ENCODE results near the gene TGFBR2. TPM values are rescaled to one million over a fixed set of nuclear protein-coding genes. Genes with fewer than 3 reads are reported as not detected.

The TGFBR2 gene
- total RNA-seq, 1 experiment from 2014 or later = 103 TPM

DNA sequence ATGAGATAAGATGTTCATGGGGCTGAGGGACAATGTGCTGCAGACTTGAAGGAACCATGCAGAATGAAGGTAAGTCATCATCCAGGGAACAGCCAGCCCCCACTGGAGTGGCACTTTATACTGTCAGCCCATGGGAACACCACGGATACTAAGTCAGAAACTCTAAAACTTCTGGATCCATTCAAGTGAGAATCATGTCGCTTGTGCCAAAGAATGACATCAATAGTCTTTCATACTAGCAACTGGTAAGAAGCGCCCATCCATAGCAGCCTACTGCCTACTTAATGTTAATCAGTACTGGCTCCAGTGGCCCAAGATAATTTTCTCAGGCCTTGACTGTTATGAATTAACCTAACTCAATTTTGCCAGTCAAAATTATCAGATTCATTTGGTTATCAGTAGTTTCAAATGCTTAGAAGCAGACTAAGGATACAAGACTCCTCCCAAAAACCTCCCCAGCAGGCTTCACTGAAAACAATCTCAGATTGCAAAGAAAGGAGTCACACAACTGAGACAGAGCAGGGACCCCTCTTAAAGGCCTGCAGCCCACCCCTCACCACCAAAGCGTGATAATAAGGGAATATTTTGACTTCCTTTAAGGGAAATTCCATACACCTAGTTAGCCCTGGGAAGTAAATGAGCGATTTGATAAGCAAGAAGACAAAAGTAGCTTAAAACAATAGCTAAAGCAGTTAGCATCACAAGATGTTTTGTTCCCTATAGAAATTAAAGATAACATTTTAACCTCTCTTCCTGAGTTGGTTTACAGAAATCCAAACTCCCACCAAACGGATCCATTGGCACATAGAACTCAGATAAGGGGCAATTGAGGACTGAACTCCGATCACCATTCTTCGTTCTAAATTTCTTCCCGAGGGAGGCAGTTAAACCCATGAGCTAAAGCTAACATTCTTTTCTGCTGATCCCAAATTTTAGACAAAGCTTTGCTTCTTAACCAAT, 98.8 kb downstream of the TGFBR2 start:
- TF ChIP-seq, protein P1, sequence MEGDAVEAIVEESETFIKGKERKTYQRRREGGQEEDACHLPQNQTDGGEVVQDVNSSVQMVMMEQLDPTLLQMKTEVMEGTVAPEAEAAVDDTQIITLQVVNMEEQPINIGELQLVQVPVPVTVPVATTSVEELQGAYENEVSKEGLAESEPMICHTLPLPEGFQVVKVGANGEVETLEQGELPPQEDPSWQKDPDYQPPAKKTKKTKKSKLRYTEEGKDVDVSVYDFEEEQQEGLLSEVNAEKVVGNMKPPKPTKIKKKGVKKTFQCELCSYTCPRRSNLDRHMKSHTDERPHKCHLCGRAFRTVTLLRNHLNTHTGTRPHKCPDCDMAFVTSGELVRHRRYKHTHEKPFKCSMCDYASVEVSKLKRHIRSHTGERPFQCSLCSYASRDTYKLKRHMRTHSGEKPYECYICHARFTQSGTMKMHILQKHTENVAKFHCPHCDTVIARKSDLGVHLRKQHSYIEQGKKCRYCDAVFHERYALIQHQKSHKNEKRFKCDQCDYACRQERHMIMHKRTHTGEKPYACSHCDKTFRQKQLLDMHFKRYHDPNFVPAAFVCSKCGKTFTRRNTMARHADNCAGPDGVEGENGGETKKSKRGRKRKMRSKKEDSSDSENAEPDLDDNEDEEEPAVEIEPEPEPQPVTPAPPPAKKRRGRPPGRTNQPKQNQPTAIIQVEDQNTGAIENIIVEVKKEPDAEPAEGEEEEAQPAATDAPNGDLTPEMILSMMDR (IDR thresholded peaks at IDR 0.05; ENCODE audit: unreplicated experiment) = no peak
- no peaks in the 10 kb centered on the region for H3K27me3 Mint-ChIP-seq (ENCODE audit: insufficient read depth, unreplicated experiment)
- peaks cover 23% of the 10 kb centered on the region for H3K36me3 Mint-ChIP-seq (ENCODE audit: insufficient read depth, unreplicated experiment)
- peaks cover 5% of the 10 kb centered on the region for H3K4me1 Mint-ChIP-seq (ENCODE audit: insufficient read depth, unreplicated experiment)
- ChIA-PET POLR2A (interaction anchor here (0.8 to 1.4 kb wide), 3 partner anchors 9 to 12 kb away, joined by 3 read pairs; no protein-coding TSS in a partner anchor), CTCF (interaction anchor here (1.0 to 1.4 kb wide), 4 partner anchors 11 to 592 kb away, joined by 3 read pairs; no protein-coding TSS in a partner anchor)
- intact Hi-C loops (cut with micrococcal nuclease) = no loop called here
- peaks cover 6% of the 10 kb centered on the region for H3K9me3 Mint-ChIP-seq (ENCODE audit: unreplicated experiment)
- H3K27ac Mint-ChIP-seq (ENCODE audit: low read depth, unreplicated experiment) = no peak overlapping the region
- BruUV-seq (replicated peaks) = no TSS peak
- no peak for DNase-seq (ENCODE audit: unreplicated experiment)
- no peak overlapping the region for H3K4me3 Mint-ChIP-seq (ENCODE audit: unreplicated experiment)

DNA sequence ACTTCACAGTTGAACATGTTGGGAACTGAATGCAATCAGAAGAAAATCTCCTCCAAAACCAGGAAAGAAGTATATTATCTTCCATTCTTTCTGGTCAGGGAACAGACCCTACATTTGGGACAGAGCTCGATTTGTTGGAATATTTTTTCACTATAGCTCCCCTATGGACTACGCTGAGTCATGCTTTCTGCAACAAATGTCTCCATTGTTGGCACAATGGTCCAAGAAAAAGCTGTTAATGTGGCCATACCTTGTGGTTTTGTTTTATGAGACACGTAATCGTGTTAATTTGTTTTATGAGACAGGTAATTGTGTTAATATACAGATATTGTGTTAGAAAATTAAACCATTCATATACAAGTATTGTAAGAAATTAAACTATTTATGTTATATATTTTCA, 101.4 kb downstream of the TGFBR2 start:
- peaks cover 5% of the 10 kb centered on the region for H3K4me1 Mint-ChIP-seq (ENCODE audit: insufficient read depth, unreplicated experiment)
- TF ChIP-seq, protein P1 (IDR thresholded peaks at IDR 0.05; ENCODE audit: unreplicated experiment) = no peak

DNA sequence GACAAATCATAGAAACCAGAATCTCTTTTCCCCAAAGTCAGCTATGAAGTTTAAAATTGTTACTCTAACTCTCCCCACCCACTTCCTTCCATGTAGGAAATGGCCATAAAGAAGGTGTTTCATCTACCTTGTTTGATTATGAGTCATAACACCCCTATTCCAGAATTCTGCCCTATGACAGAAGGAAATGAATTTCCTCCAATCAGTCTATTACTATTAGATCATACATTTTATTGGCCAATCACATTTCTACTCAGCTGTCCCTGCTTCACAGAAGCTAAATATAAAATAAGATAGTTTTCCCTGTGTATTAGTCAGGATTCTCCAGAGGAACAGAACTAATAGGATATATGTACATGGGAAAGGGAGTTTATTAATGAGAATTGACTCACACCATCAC, 102.1 kb downstream of the TGFBR2 start:
- CTCF ChIA-PET = interaction anchor here (0.6 kb wide), 1 partner anchor 15 kb away, joined by 4 read pairs; no protein-coding TSS in a partner anchor
- Mint-ChIP-seq H3K27me3 (ENCODE audit: insufficient read depth, unreplicated experiment) (no peaks in the 10 kb centered on the region), H3K36me3 (ENCODE audit: insufficient read depth, unreplicated experiment) (peaks cover 3% of the 10 kb centered on the region), H3K27ac (ENCODE audit: low read depth, unreplicated experiment) (peak overlapping the region; percentile 33), H3K9me3 (ENCODE audit: unreplicated experiment) (peaks cover 6% of the 10 kb centered on the region), H3K4me1 (ENCODE audit: insufficient read depth, unreplicated experiment) (peaks cover 5% of the 10 kb centered on the region), H3K4me3 (ENCODE audit: unreplicated experiment) (no peak overlapping the region)
- intact Hi-C loops (cut with micrococcal nuclease) = no loop called here
- TF ChIP-seq, protein P1 (IDR thresholded peaks at IDR 0.05; ENCODE audit: unreplicated experiment) = no peak
- DNase-seq (ENCODE audit: unreplicated experiment) = no peak
- BruUV-seq (replicated peaks) = no TSS peak
- POLR2A ChIA-PET = interaction anchor here (1.4 kb wide), 1 partner anchor 9 kb away, joined by 3 read pairs; no protein-coding TSS in a partner anchor

More for the DNA sequence above, 101.4 kb downstream of the TGFBR2 start:
- peaks cover 6% of the 10 kb centered on the region for H3K9me3 Mint-ChIP-seq (ENCODE audit: unreplicated experiment)
- no TSS peak for BruUV-seq (replicated peaks)
- CTCF ChIA-PET = no interaction called here
- H3K27ac Mint-ChIP-seq (ENCODE audit: low read depth, unreplicated experiment) = peak overlapping the region; percentile 33
- H3K4me3 Mint-ChIP-seq (ENCODE audit: unreplicated experiment) = no peak overlapping the region
- DNase-seq (ENCODE audit: unreplicated experiment) = peak; percentile 31
- POLR2A ChIA-PET = interaction anchor here (1.4 kb wide), 1 partner anchor 10 kb away, joined by 3 read pairs; no protein-coding TSS in a partner anchor
- no peaks in the 10 kb centered on the region for H3K27me3 Mint-ChIP-seq (ENCODE audit: insufficient read depth, unreplicated experiment)
- intact Hi-C loops (cut with micrococcal nuclease) = no loop called here
- H3K36me3 Mint-ChIP-seq (ENCODE audit: insufficient read depth, unreplicated experiment) = peaks cover 10% of the 10 kb centered on the region

DNA sequence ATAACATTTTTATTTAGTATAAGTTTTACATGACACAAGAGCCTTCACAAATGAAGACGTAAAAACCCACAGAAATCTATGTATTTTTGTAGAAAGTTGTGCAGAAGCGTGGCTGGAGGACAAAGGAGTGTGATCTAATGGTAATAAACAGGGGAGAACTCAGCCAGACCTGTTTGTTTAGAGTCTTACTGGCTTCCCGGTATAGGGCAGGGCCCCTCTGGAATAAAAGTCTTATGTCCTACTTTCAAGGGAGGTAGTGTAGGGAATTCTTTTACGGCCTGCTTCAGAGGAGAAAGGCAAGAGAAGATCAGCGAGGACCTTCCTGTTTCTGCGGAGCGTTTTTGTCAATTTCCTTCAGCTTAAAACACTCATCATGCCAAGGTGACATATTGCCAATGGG, 103.6 kb downstream of the TGFBR2 start:
- BruUV-seq (replicated peaks) = no TSS peak
- no peak overlapping the region for H3K4me3 Mint-ChIP-seq (ENCODE audit: unreplicated experiment)

More for the DNA sequence above, 103.6 kb downstream of the TGFBR2 start:
- H3K4me1 Mint-ChIP-seq (ENCODE audit: insufficient read depth, unreplicated experiment) = peaks cover 5% of the 10 kb centered on the region
- TF ChIP-seq, protein P1 (IDR thresholded peaks at IDR 0.05; ENCODE audit: unreplicated experiment) = no peak
- ChIA-PET POLR2A (no interaction called here), CTCF (no interaction called here)
- H3K36me3 Mint-ChIP-seq (ENCODE audit: insufficient read depth, unreplicated experiment) = no peaks in the 10 kb centered on the region
- H3K9me3 Mint-ChIP-seq (ENCODE audit: unreplicated experiment) = peaks cover 6% of the 10 kb centered on the region
- intact Hi-C loops (cut with micrococcal nuclease) = no loop called here
- no peak for DNase-seq (ENCODE audit: unreplicated experiment)
- no peak overlapping the region for H3K27ac Mint-ChIP-seq (ENCODE audit: low read depth, unreplicated experiment)
- H3K27me3 Mint-ChIP-seq (ENCODE audit: insufficient read depth, unreplicated experiment) = no peaks in the 10 kb centered on the region

Data from MCF 10A (cell line).